ENCODE measurements around the gene ANKRD33B.
A peak's percentile ranks its signal among the peaks of the same experiment; 100 is the strongest.

Gene ANKRD33B

GRCh38 chr5:10619649-10620048, 55.8 kb downstream of the ANKRD33B start:
- no peak overlapping the region for H3K4me3 ChIP-seq (ENCODE audit: low read length)
- H3K9me3 ChIP-seq (ENCODE audit: insufficient read depth, low read depth, low read length): no peaks in the 10 kb centered on the region
- no peak overlapping the region for H3K9ac ChIP-seq (ENCODE audit: low read depth, low read length)
- no peaks in the 10 kb centered on the region for H3K27me3 ChIP-seq (ENCODE audit: insufficient read depth, low read length)
- no peak overlapping the region for H3K27ac ChIP-seq (ENCODE audit: low read length)
- no peaks in the 10 kb centered on the region for H3K4me1 ChIP-seq (ENCODE audit: insufficient read depth, low read length)
- no peaks in the 10 kb centered on the region for H3K36me3 ChIP-seq (ENCODE audit: insufficient read depth, low read depth, low read length)

- Histone ChIP-seq H3K36me3 (ENCODE audit: insufficient read depth, low read depth, low read length) (no peaks in the 10 kb centered on the region), H3K9me3 (ENCODE audit: insufficient read depth, low read depth, low read length) (no peaks in the 10 kb centered on the region), H3K27ac (ENCODE audit: low read length) (no peak overlapping the region), H3K9ac (ENCODE audit: low read depth, low read length) (no peak overlapping the region), H3K4me1 (ENCODE audit: insufficient read depth, low read length) (no peaks in the 10 kb centered on the region), H3K4me3 (ENCODE audit: low read length) (no peak overlapping the region), H3K27me3 (ENCODE audit: insufficient read depth, low read length) (no peaks in the 10 kb centered on the region)
Observed at GRCh38 chr5:10620346-10620745, 56.5 kb downstream of the ANKRD33B start.

GRCh38 chr5:10621832-10622231, 58.0 kb downstream of the ANKRD33B start:
- H3K4me3 ChIP-seq (ENCODE audit: low read length): no peak overlapping the region
- H3K9ac ChIP-seq (ENCODE audit: low read depth, low read length): no peak overlapping the region
- H3K27me3 ChIP-seq (ENCODE audit: insufficient read depth, low read length): no peaks in the 10 kb centered on the region
- no peaks in the 10 kb centered on the region for H3K9me3 ChIP-seq (ENCODE audit: insufficient read depth, low read depth, low read length)
- peaks cover 6% of the 10 kb centered on the region for H3K4me1 ChIP-seq (ENCODE audit: insufficient read depth, low read length)
- no peak overlapping the region for H3K27ac ChIP-seq (ENCODE audit: low read length)
- no peaks in the 10 kb centered on the region for H3K36me3 ChIP-seq (ENCODE audit: insufficient read depth, low read depth, low read length)

DNA sequence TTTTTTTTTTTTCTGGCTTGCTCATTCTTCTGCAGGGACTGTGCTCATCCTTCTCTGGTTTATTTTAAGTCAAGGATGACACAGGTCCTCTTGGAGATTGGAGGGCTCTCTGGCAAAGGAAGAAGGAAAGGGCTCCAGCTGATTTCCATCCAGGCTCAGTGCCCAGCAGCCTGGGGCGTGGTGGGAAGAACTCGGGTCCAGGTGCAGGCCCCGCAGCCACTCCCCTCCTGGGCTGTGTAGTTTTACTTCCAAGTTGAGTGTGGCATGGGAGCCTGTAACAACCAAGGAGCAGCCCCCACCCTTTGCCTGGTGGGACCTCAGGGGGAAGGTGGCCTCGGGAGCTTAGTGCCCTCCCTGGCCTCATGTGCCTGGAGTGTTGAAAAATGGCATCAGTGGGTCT, 58.9 kb downstream of the ANKRD33B start:
- no peaks in the 10 kb centered on the region for H3K9me3 ChIP-seq (ENCODE audit: insufficient read depth, low read depth, low read length)
- no peak overlapping the region for H3K27ac ChIP-seq (ENCODE audit: low read length)
- no peak overlapping the region for H3K4me3 ChIP-seq (ENCODE audit: low read length)
- H3K27me3 ChIP-seq (ENCODE audit: insufficient read depth, low read length): no peaks in the 10 kb centered on the region
- H3K36me3 ChIP-seq (ENCODE audit: insufficient read depth, low read depth, low read length): no peaks in the 10 kb centered on the region
- peaks cover 10% of the 10 kb centered on the region for H3K4me1 ChIP-seq (ENCODE audit: insufficient read depth, low read length)
- H3K9ac ChIP-seq (ENCODE audit: low read depth, low read length): no peak overlapping the region

GRCh38 chr5:10623305-10623910, 59.5 kb downstream of the ANKRD33B start:
- Histone ChIP-seq H3K4me1 (ENCODE audit: insufficient read depth, low read length) (peaks cover 10% of the 10 kb centered on the region), H3K36me3 (ENCODE audit: insufficient read depth, low read depth, low read length) (no peaks in the 10 kb centered on the region), H3K9ac (ENCODE audit: low read depth, low read length) (no peak overlapping the region), H3K4me3 (ENCODE audit: low read length) (no peak overlapping the region), H3K27ac (ENCODE audit: low read length) (no peak overlapping the region), H3K27me3 (ENCODE audit: insufficient read depth, low read length) (no peaks in the 10 kb centered on the region), H3K9me3 (ENCODE audit: insufficient read depth, low read depth, low read length) (no peaks in the 10 kb centered on the region)

GRCh38 chr5:10624206-10624605, 60.3 kb downstream of the ANKRD33B start:
- H3K4me3 ChIP-seq (ENCODE audit: low read length): no peak overlapping the region

GRCh38 chr5:10624679-10625078, 60.8 kb downstream of the ANKRD33B start:
- peaks cover 10% of the 10 kb centered on the region for H3K4me1 ChIP-seq (ENCODE audit: insufficient read depth, low read length)
- no peaks in the 10 kb centered on the region for H3K27me3 ChIP-seq (ENCODE audit: insufficient read depth, low read length)
- H3K9me3 ChIP-seq (ENCODE audit: insufficient read depth, low read depth, low read length): no peaks in the 10 kb centered on the region
- no peak overlapping the region for H3K9ac ChIP-seq (ENCODE audit: low read depth, low read length)
- H3K27ac ChIP-seq (ENCODE audit: low read length): no peak overlapping the region
- H3K4me3 ChIP-seq (ENCODE audit: low read length): no peak overlapping the region
- H3K36me3 ChIP-seq (ENCODE audit: insufficient read depth, low read depth, low read length): no peaks in the 10 kb centered on the region

More at GRCh38 chr5:10624206-10624605, 60.3 kb downstream of the ANKRD33B start:
- peaks cover 10% of the 10 kb centered on the region for H3K4me1 ChIP-seq (ENCODE audit: insufficient read depth, low read length)
- H3K36me3 ChIP-seq (ENCODE audit: insufficient read depth, low read depth, low read length): no peaks in the 10 kb centered on the region
- H3K27ac ChIP-seq (ENCODE audit: low read length): no peak overlapping the region
- H3K27me3 ChIP-seq (ENCODE audit: insufficient read depth, low read length): no peaks in the 10 kb centered on the region
- no peaks in the 10 kb centered on the region for H3K9me3 ChIP-seq (ENCODE audit: insufficient read depth, low read depth, low read length)
- H3K9ac ChIP-seq (ENCODE audit: low read depth, low read length): no peak overlapping the region

DNA sequence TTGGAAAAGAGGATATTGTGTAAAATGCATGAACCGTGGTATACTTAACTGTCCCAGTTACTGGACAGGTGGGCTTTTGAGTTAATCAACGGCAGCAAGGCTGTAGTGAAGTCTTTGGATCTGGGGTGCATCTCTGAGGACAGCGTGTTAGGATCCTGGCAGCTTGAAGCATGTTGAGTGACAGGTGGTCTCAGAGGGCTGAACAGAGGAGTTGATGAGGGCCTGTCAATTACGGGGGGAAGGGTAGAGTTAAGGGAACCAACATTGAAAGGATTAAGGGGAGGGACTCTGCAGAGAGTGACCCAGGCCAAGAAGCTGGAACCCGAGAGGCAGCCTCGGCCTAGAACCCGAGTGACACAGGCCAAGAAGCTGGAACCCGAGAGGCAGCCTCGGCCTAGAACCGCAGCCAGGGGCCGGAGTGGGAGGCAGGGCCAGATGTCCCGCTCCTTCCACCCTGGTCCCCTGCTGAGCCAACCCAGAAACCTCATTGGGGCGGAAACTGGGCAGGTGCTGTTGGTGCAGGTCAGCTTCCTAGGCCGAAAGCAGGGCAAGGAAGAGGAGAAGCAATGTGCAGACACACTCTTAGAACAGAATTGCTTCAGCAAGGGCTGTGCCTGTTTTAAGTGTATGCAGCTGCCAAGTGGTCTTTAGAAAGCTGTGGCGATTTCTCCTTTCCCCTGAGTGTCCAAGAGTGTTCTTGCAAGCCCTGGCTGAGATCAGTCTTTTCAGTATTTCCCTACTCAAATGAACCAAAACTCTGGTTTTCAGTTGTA, 62.0 kb downstream of the ANKRD33B start:
- no peaks in the 10 kb centered on the region for H3K36me3 ChIP-seq (ENCODE audit: insufficient read depth, low read depth, low read length)
- H3K4me3 ChIP-seq (ENCODE audit: low read length): no peak overlapping the region
- no peaks in the 10 kb centered on the region for H3K9me3 ChIP-seq (ENCODE audit: insufficient read depth, low read depth, low read length)
- no peaks in the 10 kb centered on the region for H3K27me3 ChIP-seq (ENCODE audit: insufficient read depth, low read length)
- no peak overlapping the region for H3K27ac ChIP-seq (ENCODE audit: low read length)
- peaks cover 12% of the 10 kb centered on the region for H3K4me1 ChIP-seq (ENCODE audit: insufficient read depth, low read length)
- no peak overlapping the region for H3K9ac ChIP-seq (ENCODE audit: low read depth, low read length)

GRCh38 chr5:10626473-10627013, 62.7 kb downstream of the ANKRD33B start:
- Histone ChIP-seq H3K27ac (ENCODE audit: low read length) (no peak overlapping the region), H3K4me1 (ENCODE audit: insufficient read depth, low read length) (peaks cover 18% of the 10 kb centered on the region), H3K4me3 (ENCODE audit: low read length) (no peak overlapping the region), H3K36me3 (ENCODE audit: insufficient read depth, low read depth, low read length) (no peaks in the 10 kb centered on the region), H3K27me3 (ENCODE audit: insufficient read depth, low read length) (no peaks in the 10 kb centered on the region), H3K9ac (ENCODE audit: low read depth, low read length) (no peak overlapping the region), H3K9me3 (ENCODE audit: insufficient read depth, low read depth, low read length) (no peaks in the 10 kb centered on the region)

DNA sequence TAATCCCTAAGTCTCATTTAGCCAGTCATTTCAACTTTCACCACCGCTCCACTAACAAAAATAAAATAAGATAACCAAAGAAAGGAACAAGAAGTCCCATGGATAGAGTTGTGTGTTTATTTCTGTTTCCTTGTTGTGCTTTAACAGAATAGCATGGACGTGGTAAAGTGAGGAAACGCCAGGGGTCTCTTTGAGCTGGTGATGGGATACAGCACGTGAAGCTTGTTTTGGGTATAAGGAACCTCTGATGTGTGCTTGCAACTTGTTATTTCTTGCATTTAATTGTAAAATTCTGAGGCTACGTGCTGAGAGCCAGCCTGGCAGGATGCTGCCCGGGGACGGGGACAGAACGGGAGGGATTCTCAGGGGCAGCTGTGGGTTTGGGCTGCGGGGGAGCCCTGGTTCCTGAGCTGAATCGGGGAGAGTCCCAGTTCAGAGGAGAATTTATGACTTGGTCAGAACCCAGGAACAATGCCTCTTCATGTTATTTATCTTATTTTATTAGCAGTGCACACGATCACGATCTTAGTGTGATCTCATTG, 63.4 kb downstream of the ANKRD33B start:
- Histone ChIP-seq H3K27me3 (ENCODE audit: insufficient read depth, low read length) (no peaks in the 10 kb centered on the region), H3K4me1 (ENCODE audit: insufficient read depth, low read length) (peaks cover 24% of the 10 kb centered on the region), H3K4me3 (ENCODE audit: low read length) (peak overlapping the region; percentile 66), H3K27ac (ENCODE audit: low read length) (no peak overlapping the region), H3K9me3 (ENCODE audit: insufficient read depth, low read depth, low read length) (no peaks in the 10 kb centered on the region), H3K9ac (ENCODE audit: low read depth, low read length) (peak overlapping the region; percentile 56; the same call in 1 of the 2 replicates), H3K36me3 (ENCODE audit: insufficient read depth, low read depth, low read length) (no peaks in the 10 kb centered on the region)

- Histone ChIP-seq H3K9me3 (ENCODE audit: insufficient read depth, low read depth, low read length) (no peaks in the 10 kb centered on the region), H3K27me3 (ENCODE audit: insufficient read depth, low read length) (no peaks in the 10 kb centered on the region), H3K36me3 (ENCODE audit: insufficient read depth, low read depth, low read length) (no peaks in the 10 kb centered on the region), H3K27ac (ENCODE audit: low read length) (no peak overlapping the region), H3K4me3 (ENCODE audit: low read length) (no peak overlapping the region), H3K9ac (ENCODE audit: low read depth, low read length) (no peak overlapping the region), H3K4me1 (ENCODE audit: insufficient read depth, low read length) (peaks cover 24% of the 10 kb centered on the region)
Observed at GRCh38 chr5:10628601-10629000, 64.7 kb downstream of the ANKRD33B start.

- Histone ChIP-seq H3K4me3 (ENCODE audit: low read length) (no peak overlapping the region), H3K27ac (ENCODE audit: low read length) (no peak overlapping the region), H3K36me3 (ENCODE audit: insufficient read depth, low read depth, low read length) (no peaks in the 10 kb centered on the region), H3K4me1 (ENCODE audit: insufficient read depth, low read length) (peaks cover 24% of the 10 kb centered on the region), H3K9ac (ENCODE audit: low read depth, low read length) (no peak overlapping the region), H3K9me3 (ENCODE audit: insufficient read depth, low read depth, low read length) (no peaks in the 10 kb centered on the region), H3K27me3 (ENCODE audit: insufficient read depth, low read length) (no peaks in the 10 kb centered on the region)
Observed at GRCh38 chr5:10629682-10630081, 65.8 kb downstream of the ANKRD33B start.

Data from iPS-20b (cell line).